GM10847 (cell line): ENCODE results near the gene LRRC74A.

Source experiments
- POLR2A ChIP-seq: IDR thresholded peaks from 2 replicates; pipeline ENCODE4 v1.6.1; 2011; ENCODE audit not compliant: insufficient read length; ENCODE audit errors: extremely low read depth

Gene LRRC74A

GRCh38 chr14:76829650-76830421, 3.6 kb downstream of the LRRC74A start:
- TF ChIP-seq POLR2A: no peak

GRCh38 chr14:76830556-76830955, 4.3 kb downstream of the LRRC74A start:
- no peak for TF ChIP-seq POLR2A

- no peak for TF ChIP-seq POLR2A
Observed at GRCh38 chr14:76832503-76832988, 6.3 kb downstream of the LRRC74A start.

GRCh38 chr14:76833011-76833410, 6.8 kb downstream of the LRRC74A start:
- TF ChIP-seq POLR2A: no peak

- TF ChIP-seq POLR2A: no peak
Observed at GRCh38 chr14:76834241-76834661, 8.0 kb downstream of the LRRC74A start.

GRCh38 chr14:76836029-76836630, 9.9 kb downstream of the LRRC74A start:
- TF ChIP-seq POLR2A: no peak

GRCh38 chr14:76837524-76837923, 11.3 kb downstream of the LRRC74A start:
- no peak for TF ChIP-seq POLR2A

- TF ChIP-seq POLR2A: no peak
Observed at GRCh38 chr14:76842414-76842813, 16.2 kb downstream of the LRRC74A start.

- TF ChIP-seq POLR2A: no peak
Observed at GRCh38 chr14:76844223-76844622, 18.0 kb downstream of the LRRC74A start.

- no peak for TF ChIP-seq POLR2A
Observed at GRCh38 chr14:76846331-76847047, 20.3 kb downstream of the LRRC74A start.

GRCh38 chr14:76848879-76849278, 22.7 kb downstream of the LRRC74A start:
- TF ChIP-seq POLR2A: no peak

- TF ChIP-seq POLR2A: no peak
Observed at GRCh38 chr14:76855066-76855465, 28.9 kb downstream of the LRRC74A start.

- TF ChIP-seq POLR2A: no peak
Observed at GRCh38 chr14:76856769-76857168, 30.6 kb downstream of the LRRC74A start.

- TF ChIP-seq POLR2A: no peak
Observed at GRCh38 chr14:76861574-76862255, 35.5 kb downstream of the LRRC74A start.

GRCh38 chr14:76862546-76863282, 36.5 kb downstream of the LRRC74A start:
- no peak for TF ChIP-seq POLR2A
